ENCODE results near the gene GPC5.
"Not testable (repeated sequence)": the region's sequence is repeated elsewhere in the genome, so short reads cannot be mapped to it uniquely, and the experiment has no call there.

GPC5 gene

GRCh38 chr13:92825938-92826596 is 1427.6 kb downstream of the GPC5 start:
- DNase-seq = no peak

GRCh38 chr13:92827503-92827902 is 1429.1 kb downstream of the GPC5 start:
- no peak for DNase-seq

- DNase-seq = no peak
These were observed 1431.5 kb downstream of the GPC5 start for GRCh38 chr13:92829930-92830329.

GRCh38 chr13:92830821-92831220 is 1432.4 kb downstream of the GPC5 start:
- DNase-seq = no peak

GRCh38 chr13:92833071-92833470 is 1434.7 kb downstream of the GPC5 start:
- no peak for DNase-seq

- DNase-seq = no peak
These were observed 1437.8 kb downstream of the GPC5 start for GRCh38 chr13:92836171-92836570.

GRCh38 chr13:92838786-92839185 is 1440.4 kb downstream of the GPC5 start:
- DNase-seq = no peak

- no peak for DNase-seq
These were observed 1443.7 kb downstream of the GPC5 start for GRCh38 chr13:92842145-92842544.

GRCh38 chr13:92843549-92843948 is 1445.1 kb downstream of the GPC5 start:
- DNase-seq = peak; percentile 81

- DNase-seq = no peak
These were observed 1451.0 kb downstream of the GPC5 start for GRCh38 chr13:92849381-92849780.

- peak; percentile 93 for DNase-seq
These were observed 1466.3 kb downstream of the GPC5 start for GRCh38 chr13:92864584-92865284.

GRCh38 chr13:92873029-92873428 is 1474.6 kb downstream of the GPC5 start:
- DNase-seq = no peak

GRCh38 chr13:92886535-92887077 is 1488.2 kb downstream of the GPC5 start:
- DNase-seq = no peak

GRCh38 chr13:92894447-92894846 is 1496.0 kb downstream of the GPC5 start:
- no peak for DNase-seq

GRCh38 chr13:92896842-92897241 is 1498.4 kb downstream of the GPC5 start:
- peak; percentile 37 for DNase-seq

GRCh38 chr13:92898946-92899345 is 1500.5 kb downstream of the GPC5 start:
- DNase-seq = not testable (repeated sequence)

- no peak for DNase-seq
These were observed 1502.0 kb downstream of the GPC5 start for GRCh38 chr13:92900446-92900845.

GRCh38 chr13:92901739-92902138 is 1503.3 kb downstream of the GPC5 start:
- no peak for DNase-seq

GRCh38 chr13:92912629-92913028 is 1514.2 kb downstream of the GPC5 start:
- DNase-seq = no peak

- no peak for DNase-seq
These were observed 1515.4 kb downstream of the GPC5 start for GRCh38 chr13:92913840-92914239.
